B cell (primary cell): ENCODE results near the gene NEUROD1.

Source experiments
- CTCF ChIP-seq: fragments of 200-600 bp; IDR thresholded peaks from one replicate; pipeline ENCODE4 v1.8.0; 2022; ENCODE audit warnings: antibody characterized with exemption, mild to moderate bottlenecking
- EZH2 ChIP-seq: IDR thresholded peaks from 2 replicates; pipeline ENCODE4 v1.6.1; 2012; ENCODE audit warnings: borderline replicate concordance, low read depth, mild to moderate bottlenecking, moderate library complexity, low read length; ENCODE audit not compliant: insufficient read depth, poor library complexity, severe bottlenecking

- no peak for TF ChIP-seq CTCF
- TF ChIP-seq EZH2: no peak
Observed at GRCh38 chr2:181658444-181658843, 21.9 kb downstream of the NEUROD1 start.
